ENCODE data around the gene NUBPL. TPM values are rescaled to one million over a fixed set of nuclear protein-coding genes. Genes with fewer than 3 reads are reported as not detected.
"Not testable (repeated sequence)": the region's sequence is repeated elsewhere in the genome, so short reads cannot be mapped to it uniquely, and the experiment has no call there.

The NUBPL gene
- total and polyA plus RNA-seq, 5 donors, result 9.6 to 23.9 (median 20.9) TPM

DNA sequence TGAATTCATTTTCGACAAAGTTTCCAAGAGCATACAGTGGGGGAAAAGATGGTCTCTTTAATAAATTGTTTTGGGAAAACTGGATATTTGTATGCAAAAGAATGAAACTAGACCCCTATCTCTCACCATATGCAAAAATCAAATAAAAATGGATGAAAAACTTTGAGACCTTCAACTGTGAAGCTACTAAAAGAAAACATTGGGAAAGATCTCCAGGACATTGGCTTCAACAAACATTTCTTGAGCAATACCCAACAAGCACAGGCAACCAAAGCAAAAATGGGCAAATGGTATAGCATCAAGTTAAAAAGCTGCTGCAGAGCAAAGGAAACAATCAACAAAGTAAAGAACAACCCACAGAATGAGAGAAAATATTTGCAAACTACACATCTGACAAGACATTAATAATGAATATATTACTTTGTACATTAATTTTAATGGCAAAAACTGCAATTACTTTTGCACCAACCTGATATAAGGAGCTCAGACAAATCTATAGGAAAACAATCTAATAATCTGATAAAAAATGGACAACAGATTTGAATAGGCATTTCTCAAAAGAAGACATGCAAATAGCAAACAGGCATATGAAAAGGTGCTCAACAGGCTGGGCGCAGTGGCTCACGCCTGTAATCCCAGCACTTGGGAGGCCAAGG, 50.7 kb downstream of the NUBPL start:
- DNase-seq (no peak), ATAC-seq (no peak)
- H3K4me3 ChIP-seq (ENCODE audit: low read length), result no peak overlapping the region
- H3K9me3 ChIP-seq (ENCODE audit: control insufficient read depth, low read length), result no peaks in the 10 kb centered on the region
- no peaks in the 10 kb centered on the region for H3K27me3 ChIP-seq (ENCODE audit: control insufficient read depth, insufficient read depth)
- H3K4me1 ChIP-seq (ENCODE audit: control insufficient read depth, insufficient read depth, low read length), result no peaks in the 10 kb centered on the region
- no peak overlapping the region for H3K27ac ChIP-seq (ENCODE audit: low read length)
- intact Hi-C loops (cut with DNase I), result no loop called here
- 98% methylated on average over 3 of the region's 3 CpGs for WGBS

DNA sequence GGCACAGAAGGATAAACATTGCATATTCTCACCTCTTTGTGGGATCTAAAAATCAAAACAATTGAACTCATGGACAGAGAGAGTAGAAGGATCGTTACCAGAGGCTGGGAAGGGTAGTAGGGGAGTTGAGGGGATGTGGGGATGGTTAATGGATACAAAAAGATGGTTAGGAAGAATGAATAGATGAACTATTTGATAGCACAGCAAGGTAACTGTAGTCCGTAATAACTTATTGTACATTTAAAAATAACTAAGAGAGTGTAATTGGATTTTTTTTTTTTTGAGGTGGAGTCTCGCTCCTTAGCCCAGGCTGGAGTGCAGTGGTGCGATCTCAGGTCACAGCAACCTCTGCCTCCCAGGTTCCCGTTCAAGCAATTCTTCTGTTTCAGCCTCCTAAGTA, 52.0 kb downstream of the NUBPL start:
- Histone ChIP-seq H3K9me3 (ENCODE audit: control insufficient read depth, low read length) (no peaks in the 10 kb centered on the region), H3K27ac (ENCODE audit: low read length) (no peak overlapping the region), H3K4me3 (ENCODE audit: low read length) (no peak overlapping the region), H3K4me1 (ENCODE audit: control insufficient read depth, insufficient read depth, low read length) (no peaks in the 10 kb centered on the region), H3K27me3 (ENCODE audit: control insufficient read depth, insufficient read depth) (no peaks in the 10 kb centered on the region)
- ATAC-seq (no peak), DNase-seq (no peak)
- intact Hi-C loops (cut with DNase I), result no loop called here
- 93% methylated on average over 5 of the region's 5 CpGs for WGBS

DNA sequence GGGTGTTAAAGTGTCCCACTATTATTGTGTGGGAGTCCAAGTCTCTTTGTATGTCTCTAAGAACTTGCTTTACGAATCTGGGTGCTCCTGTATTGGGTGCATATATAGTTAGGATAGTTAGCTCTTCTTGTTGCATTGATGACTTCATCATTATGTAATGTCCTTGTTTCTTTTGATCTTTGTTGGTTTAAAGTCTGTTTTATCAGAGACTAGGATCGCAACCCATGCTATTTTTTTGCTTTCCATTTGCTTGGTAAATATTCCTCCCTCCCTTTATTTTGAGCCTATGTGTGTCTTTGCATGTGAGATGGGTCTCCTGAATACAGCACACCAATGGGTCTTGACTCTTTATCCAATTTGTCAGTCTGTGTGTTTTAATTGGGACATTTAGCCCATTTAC, 57.7 kb downstream of the NUBPL start:
- 97% methylated on average over 2 of the region's 2 CpGs for WGBS
- DNase-seq; H3K4me3 ChIP-seq (ENCODE audit: low read length); ATAC-seq; H3K27ac ChIP-seq (ENCODE audit: low read length); H3K4me1 ChIP-seq (ENCODE audit: control insufficient read depth, insufficient read depth, low read length); H3K27me3 ChIP-seq (ENCODE audit: control insufficient read depth, insufficient read depth); H3K9me3 ChIP-seq (ENCODE audit: control insufficient read depth, low read length); intact Hi-C loops (cut with DNase I): not testable (repeated sequence)

DNA sequence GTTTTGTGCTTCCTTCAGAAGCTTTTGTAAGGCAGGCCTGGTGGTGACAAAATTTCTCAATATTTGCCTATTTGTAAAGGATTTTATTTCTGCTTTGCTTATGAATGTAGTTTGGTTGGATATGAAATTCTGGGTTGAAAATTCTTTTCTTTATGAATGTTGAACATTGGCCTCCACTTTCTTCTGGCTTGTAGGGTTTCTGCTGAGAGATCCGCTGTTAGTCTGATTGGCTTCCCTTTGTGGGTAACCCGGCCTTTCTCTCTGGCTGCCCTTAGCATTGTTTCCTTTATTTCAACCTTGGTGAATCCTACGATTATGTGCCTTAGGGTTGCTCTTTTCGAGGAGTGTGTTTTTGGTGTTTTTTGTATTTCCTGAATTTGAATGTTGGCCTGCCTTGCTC, 58.2 kb downstream of the NUBPL start:
- DNase-seq (no peak), ATAC-seq (no peak)
- no peaks in the 10 kb centered on the region for H3K27me3 ChIP-seq (ENCODE audit: control insufficient read depth, insufficient read depth)
- WGBS, result 96% methylated on average over 4 of the region's 4 CpGs
- H3K4me1 ChIP-seq (ENCODE audit: control insufficient read depth, insufficient read depth, low read length), result no peaks in the 10 kb centered on the region
- H3K9me3 ChIP-seq (ENCODE audit: control insufficient read depth, low read length), result no peaks in the 10 kb centered on the region
- no peak overlapping the region for H3K4me3 ChIP-seq (ENCODE audit: low read length)
- H3K27ac ChIP-seq (ENCODE audit: low read length), result no peak overlapping the region
- intact Hi-C loops (cut with DNase I), result no loop called here

DNA sequence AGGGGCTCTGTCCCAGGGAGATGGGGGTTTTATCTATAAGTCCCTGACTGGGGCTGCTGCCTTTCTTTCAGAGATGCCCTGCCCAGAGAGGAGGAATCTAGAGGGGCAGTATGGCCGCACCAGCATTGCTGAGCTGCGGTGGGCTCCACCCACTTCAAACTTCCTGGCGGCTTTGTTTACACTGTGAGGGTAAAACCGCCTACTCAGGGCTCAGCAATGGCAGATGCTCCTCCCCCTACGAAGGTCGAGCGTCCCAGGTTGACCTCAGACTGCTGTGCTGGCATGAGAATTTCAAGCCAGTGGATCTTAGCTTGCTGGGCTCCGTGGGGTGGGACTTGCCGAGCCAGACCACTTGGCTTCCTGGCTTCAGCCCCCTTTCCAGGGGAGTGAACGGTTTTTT, 59.7 kb downstream of the NUBPL start:
- ATAC-seq; H3K27me3 ChIP-seq (ENCODE audit: control insufficient read depth, insufficient read depth): not testable (repeated sequence)

DNA sequence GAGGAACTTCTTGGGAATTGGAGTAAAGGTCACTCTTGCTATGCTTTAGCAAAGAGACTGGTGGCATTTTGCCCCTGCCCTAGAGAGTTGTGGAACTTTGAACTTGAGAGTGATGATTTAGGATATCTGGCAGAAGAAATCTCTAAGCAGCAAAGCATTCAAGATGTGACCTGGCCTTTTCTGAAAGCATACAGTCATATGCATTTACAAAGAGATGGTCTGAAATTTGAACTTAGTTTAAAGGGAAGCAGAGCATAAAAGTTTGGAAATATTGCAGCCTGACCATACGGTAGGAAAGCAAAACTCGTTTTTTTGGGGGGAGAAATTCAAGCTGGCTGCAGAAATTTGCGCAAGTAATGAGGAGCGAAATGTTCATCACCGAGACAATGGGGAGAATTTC, 60.9 kb downstream of the NUBPL start:
- intact Hi-C loops (cut with DNase I), result no loop called here
- ATAC-seq, result no peak
- H3K4me1 ChIP-seq (ENCODE audit: control insufficient read depth, insufficient read depth, low read length), result no peaks in the 10 kb centered on the region
- H3K9me3 ChIP-seq (ENCODE audit: control insufficient read depth, low read length), result no peaks in the 10 kb centered on the region
- no peak overlapping the region for H3K4me3 ChIP-seq (ENCODE audit: low read length)
- DNase-seq, result no peak
- WGBS, result 96% methylated on average over 5 of the region's 5 CpGs
- H3K27ac ChIP-seq (ENCODE audit: low read length), result no peak overlapping the region
- H3K27me3 ChIP-seq (ENCODE audit: control insufficient read depth, insufficient read depth), result no peaks in the 10 kb centered on the region

More for the DNA sequence above, 59.7 kb downstream of the NUBPL start:
- H3K4me1 ChIP-seq (ENCODE audit: control insufficient read depth, insufficient read depth, low read length); DNase-seq; H3K9me3 ChIP-seq (ENCODE audit: control insufficient read depth, low read length); H3K4me3 ChIP-seq (ENCODE audit: low read length); intact Hi-C loops (cut with DNase I); H3K27ac ChIP-seq (ENCODE audit: low read length): not testable (repeated sequence)
- 97% methylated on average over 10 of the region's 10 CpGs for WGBS

DNA sequence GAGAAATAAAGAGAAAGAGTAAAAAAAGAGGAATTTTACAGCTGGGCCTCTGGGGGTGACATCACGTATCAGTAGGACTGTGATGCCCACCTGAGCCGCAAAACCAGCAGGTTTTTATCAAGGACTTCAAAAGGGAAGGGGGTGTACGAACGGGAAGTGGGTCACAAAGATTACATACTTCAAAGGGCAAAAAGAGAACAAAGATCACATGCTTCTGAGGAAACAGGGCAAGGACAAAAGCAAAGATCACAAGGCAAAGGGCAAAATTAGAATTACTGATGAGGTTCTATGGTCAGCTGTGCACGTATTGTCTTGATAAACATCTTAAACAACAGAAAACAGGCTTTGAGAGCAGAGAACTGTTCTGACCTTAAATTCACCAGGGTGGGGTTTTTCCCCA, 91.7 kb downstream of the NUBPL start:
- ATAC-seq; intact Hi-C loops (cut with DNase I); H3K4me3 ChIP-seq (ENCODE audit: low read length); H3K4me1 ChIP-seq (ENCODE audit: control insufficient read depth, insufficient read depth, low read length); H3K27me3 ChIP-seq (ENCODE audit: control insufficient read depth, insufficient read depth); H3K9me3 ChIP-seq (ENCODE audit: control insufficient read depth, low read length); DNase-seq; H3K27ac ChIP-seq (ENCODE audit: low read length): not testable (repeated sequence)
- WGBS, result 98% methylated on average over 5 of the region's 5 CpGs

DNA sequence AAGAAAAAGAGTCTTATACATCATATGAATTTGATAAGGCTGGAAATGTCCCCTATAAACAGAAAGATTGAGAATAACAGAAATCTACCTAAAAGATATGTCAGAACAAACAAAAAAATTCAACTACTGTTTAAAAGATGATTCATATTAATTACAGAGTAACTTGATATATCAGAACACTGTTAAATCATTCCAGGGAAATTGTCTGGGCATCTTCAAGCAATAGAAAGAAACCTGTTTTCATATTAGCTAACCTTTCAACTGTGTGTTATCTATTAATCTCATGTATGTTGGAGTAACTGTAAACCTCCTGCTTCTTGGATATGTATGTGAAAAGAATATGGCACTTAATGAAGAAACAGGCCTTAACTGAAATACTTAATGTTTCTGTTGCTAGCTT, 96.7 kb downstream of the NUBPL start:
- DNase-seq (no peak), ATAC-seq (no peak)
- intact Hi-C loops (cut with DNase I), result no loop called here

DNA sequence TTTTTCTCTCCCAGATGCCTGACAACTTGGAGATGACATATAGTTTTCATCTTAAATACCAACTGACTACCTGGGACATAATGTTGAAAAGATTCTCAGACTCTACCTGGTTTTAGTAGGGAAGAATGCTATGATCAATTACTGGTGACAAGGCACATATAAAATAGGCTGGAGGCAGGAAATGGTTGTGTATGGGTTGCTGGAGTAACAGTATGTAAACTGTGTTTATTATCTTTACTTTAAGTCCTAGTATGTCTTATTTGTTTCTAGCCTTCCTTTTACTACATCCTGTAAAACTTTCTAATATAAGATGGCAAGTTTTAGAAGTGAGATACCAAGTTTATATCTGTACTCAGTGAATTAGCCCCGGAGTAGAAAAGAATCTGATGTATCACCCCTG, 98.1 kb downstream of the NUBPL start:
- no peak overlapping the region for H3K27ac ChIP-seq (ENCODE audit: low read length)
- H3K27me3 ChIP-seq (ENCODE audit: control insufficient read depth, insufficient read depth), result no peaks in the 10 kb centered on the region
- intact Hi-C loops (cut with DNase I), result no loop called here
- H3K9me3 ChIP-seq (ENCODE audit: control insufficient read depth, low read length), result no peaks in the 10 kb centered on the region
- 72% methylated on average over 1 of the region's 1 CpG for WGBS
- no peak for ATAC-seq
- no peaks in the 10 kb centered on the region for H3K4me1 ChIP-seq (ENCODE audit: control insufficient read depth, insufficient read depth, low read length)
- DNase-seq, result no peak
- H3K4me3 ChIP-seq (ENCODE audit: low read length), result no peak overlapping the region

More for the DNA sequence above, 96.7 kb downstream of the NUBPL start:
- H3K4me1 ChIP-seq (ENCODE audit: control insufficient read depth, insufficient read depth, low read length), result no peaks in the 10 kb centered on the region
- no peak overlapping the region for H3K4me3 ChIP-seq (ENCODE audit: low read length)
- no peaks in the 10 kb centered on the region for H3K27me3 ChIP-seq (ENCODE audit: control insufficient read depth, insufficient read depth)
- no peaks in the 10 kb centered on the region for H3K9me3 ChIP-seq (ENCODE audit: control insufficient read depth, low read length)
- no peak overlapping the region for H3K27ac ChIP-seq (ENCODE audit: low read length)

DNA sequence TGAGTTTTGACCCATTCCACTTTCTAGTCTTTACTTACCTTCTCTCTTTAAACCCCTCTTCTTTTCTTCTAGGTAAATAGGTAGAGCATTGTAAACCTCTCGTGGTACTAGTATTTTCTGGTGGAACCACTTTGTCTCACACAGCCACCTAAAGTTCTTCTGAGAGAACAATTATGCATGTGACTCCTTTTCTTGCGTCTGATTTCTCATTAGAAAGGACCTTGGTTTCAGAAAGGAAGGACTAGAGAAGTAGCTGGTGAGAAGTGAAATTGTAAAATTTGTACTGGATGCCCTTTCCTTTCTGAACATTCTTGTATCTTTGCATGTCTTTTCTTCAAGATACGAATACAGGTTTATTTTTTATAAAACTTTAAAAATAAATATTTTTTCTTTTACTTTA, 99.0 kb downstream of the NUBPL start:
- intact Hi-C loops (cut with DNase I), result no loop called here
- Histone ChIP-seq H3K4me3 (ENCODE audit: low read length) (no peak overlapping the region), H3K9me3 (ENCODE audit: control insufficient read depth, low read length) (no peaks in the 10 kb centered on the region), H3K4me1 (ENCODE audit: control insufficient read depth, insufficient read depth, low read length) (no peaks in the 10 kb centered on the region), H3K27me3 (ENCODE audit: control insufficient read depth, insufficient read depth) (no peaks in the 10 kb centered on the region), H3K27ac (ENCODE audit: low read length) (no peak overlapping the region)
- DNase-seq, result no peak
- ATAC-seq, result no peak
- 95% methylated on average over 3 of the region's 3 CpGs for WGBS

DNA sequence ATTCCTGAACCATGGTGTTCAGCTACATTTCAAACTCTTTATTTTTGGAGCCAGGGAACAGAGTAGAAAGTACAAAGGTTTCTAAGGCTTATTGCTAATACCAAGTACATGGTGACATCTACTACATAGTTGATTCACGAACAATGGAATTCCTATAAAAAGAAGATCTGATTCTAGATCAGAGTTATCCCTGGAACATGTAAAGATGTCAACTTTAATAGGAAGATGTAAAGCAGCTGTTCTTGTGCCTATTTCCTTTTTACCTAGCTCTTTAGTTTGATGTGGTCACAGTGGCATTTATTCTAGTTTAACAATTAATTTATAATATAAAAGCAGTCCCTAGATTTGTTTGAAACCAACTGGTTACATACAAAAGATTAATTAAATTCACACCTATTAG, 99.5 kb downstream of the NUBPL start:
- DNase-seq, result no peak
- H3K4me3 ChIP-seq (ENCODE audit: low read length), result no peak overlapping the region
- no peak for ATAC-seq

DNA sequence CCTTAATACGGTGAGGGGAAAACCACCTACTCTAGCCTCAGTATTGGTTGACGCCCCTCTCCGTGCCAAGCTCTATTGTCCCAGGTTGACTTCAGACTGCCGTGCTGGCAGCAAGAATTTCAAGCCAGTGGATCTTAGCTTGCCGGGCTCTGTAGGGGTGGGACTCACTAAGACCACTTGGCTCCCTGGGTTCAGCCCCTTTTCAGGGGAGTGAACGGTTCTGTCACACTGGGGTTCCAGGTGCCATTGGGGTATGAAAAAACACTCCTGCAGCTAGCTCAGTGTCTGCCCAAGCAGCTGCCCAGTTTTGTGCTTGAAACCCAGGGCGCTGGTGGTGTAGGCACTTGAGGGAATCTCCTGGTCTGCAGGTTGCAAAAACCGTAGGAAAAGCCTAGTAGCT, 107.1 kb downstream of the NUBPL start:
- intact Hi-C loops (cut with DNase I), result no loop called here
- no peaks in the 10 kb centered on the region for H3K27me3 ChIP-seq (ENCODE audit: control insufficient read depth, insufficient read depth)
- no peak overlapping the region for H3K4me3 ChIP-seq (ENCODE audit: low read length)
- no peak for ATAC-seq
- H3K9me3 ChIP-seq (ENCODE audit: control insufficient read depth, low read length), result no peaks in the 10 kb centered on the region
- H3K27ac ChIP-seq (ENCODE audit: low read length), result no peak overlapping the region
- DNase-seq, result no peak
- H3K4me1 ChIP-seq (ENCODE audit: control insufficient read depth, insufficient read depth, low read length), result no peaks in the 10 kb centered on the region
- 94% methylated on average over 8 of the region's 8 CpGs for WGBS

More for the DNA sequence above, 99.5 kb downstream of the NUBPL start:
- Histone ChIP-seq H3K27ac (ENCODE audit: low read length) (no peak overlapping the region), H3K4me1 (ENCODE audit: control insufficient read depth, insufficient read depth, low read length) (no peaks in the 10 kb centered on the region), H3K9me3 (ENCODE audit: control insufficient read depth, low read length) (no peaks in the 10 kb centered on the region), H3K27me3 (ENCODE audit: control insufficient read depth, insufficient read depth) (no peaks in the 10 kb centered on the region)
- intact Hi-C loops (cut with DNase I), result no loop called here
- WGBS, result 81% methylated on average over 1 of the region's 1 CpG
